ENCODE results near the gene RBMS1.

DNA sequence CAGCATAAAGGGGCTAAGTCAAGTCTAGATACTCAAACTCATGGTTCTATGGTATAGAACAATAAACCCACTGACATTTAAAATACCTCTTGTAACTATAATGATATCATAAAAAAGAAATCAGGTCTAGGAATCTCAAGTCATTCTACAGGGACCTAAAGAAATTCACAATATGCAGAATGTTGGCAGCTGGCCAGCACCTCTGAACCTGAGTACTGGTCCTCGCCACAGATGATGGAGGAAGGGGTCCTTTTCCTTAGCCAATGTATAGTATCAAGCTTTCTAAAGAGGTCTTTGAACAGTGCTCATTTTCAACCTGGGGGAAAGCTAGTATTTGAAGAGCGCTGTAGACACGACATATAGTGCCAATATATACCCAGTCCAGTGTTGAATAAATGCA is 185.1 kb downstream of the RBMS1 start:
- TF ChIP-seq CTCF (IDR thresholded peaks at IDR 0.05) (no peak), POLR2A (IDR thresholded peaks at IDR 0.05) (no peak), EP300 (IDR thresholded peaks at IDR 0.05) (no peak)

Data from tibial nerve (tissue), 4 donors.